ENCODE measurements around the gene STX19.

STX19 gene

GRCh38 chr3:94026623-94027022, 1.8 kb downstream of the STX19 start:
- DNase-seq, result no peak

- no peak for DNase-seq
Observed at GRCh38 chr3:94024385-94024784, 4.0 kb downstream of the STX19 start.

- DNase-seq, result no peak
Observed at GRCh38 chr3:94020293-94020692, 8.1 kb downstream of the STX19 start.

GRCh38 chr3:94019659-94020058, 8.7 kb downstream of the STX19 start:
- DNase-seq, result no peak

- DNase-seq, result no peak
Observed at GRCh38 chr3:94015025-94015424, 13.4 kb downstream of the STX19 start.

- no peak for DNase-seq
Observed at GRCh38 chr3:94012185-94012584, 16.2 kb downstream of the STX19 start.

GRCh38 chr3:94011233-94011711, 17.1 kb downstream of the STX19 start:
- DNase-seq, result no peak

GRCh38 chr3:94009608-94010007, 18.8 kb downstream of the STX19 start:
- no peak for DNase-seq

- DNase-seq, result no peak
Observed at GRCh38 chr3:94008253-94008652, 20.1 kb downstream of the STX19 start.

GRCh38 chr3:94004301-94004910, 24.0 kb downstream of the STX19 start:
- DNase-seq, result no peak

- DNase-seq, result no peak
Observed at GRCh38 chr3:94001827-94002495, 26.4 kb downstream of the STX19 start.

GRCh38 chr3:94001191-94001590, 27.2 kb downstream of the STX19 start:
- DNase-seq, result no peak

GRCh38 chr3:93994056-93994455, 34.3 kb downstream of the STX19 start:
- no peak for DNase-seq

- DNase-seq, result no peak
Observed at GRCh38 chr3:93992207-93992606, 36.2 kb downstream of the STX19 start.

- DNase-seq, result no peak
Observed at GRCh38 chr3:93991631-93992030, 36.8 kb downstream of the STX19 start.

- DNase-seq, result no peak
Observed at GRCh38 chr3:93989241-93989640, 39.2 kb downstream of the STX19 start.

GRCh38 chr3:93988764-93989163, 39.6 kb downstream of the STX19 start:
- DNase-seq, result no peak

GRCh38 chr3:93988283-93988682, 40.1 kb downstream of the STX19 start:
- DNase-seq, result no peak

GRCh38 chr3:93984618-93985017, 43.8 kb downstream of the STX19 start:
- DNase-seq, result no peak

- DNase-seq, result no peak
Observed at GRCh38 chr3:93983408-93983807, 45.0 kb downstream of the STX19 start.

- no peak for DNase-seq
Observed at GRCh38 chr3:93981649-93982048, 46.7 kb downstream of the STX19 start.

GRCh38 chr3:93979850-93980676, 48.3 kb downstream of the STX19 start, which contains the start of gene ARL13B:
ARL13B (plus strand) TSS chr3:93980155; CDS start chr3:93980424, 269 bp downstream.
- DNase-seq, result peak; percentile 96

Data from stimulated activated CD4-positive, alpha-beta T cell treated with anti-CD3 and anti-CD28 coated beads, Interleukin-1b, Interleukin-23, amount 100 ng/mL, for 48 hours (primary cell).